HG03108 (cell line): ENCODE data around the gene KPNA1.

ENCODE experiments used
- ATAC-seq: cut with Tn5 transposase; IDR thresholded peaks from one replicate; pipeline ENCODE4 v1.9.1; 2021; ENCODE audit warnings: moderate library complexity; ENCODE audit not compliant: unreplicated experiment

Gene KPNA1

GRCh38 chr3:122389197-122389596, 125.5 kb downstream of the KPNA1 start:
- ATAC-seq: no peak

- ATAC-seq: no peak
Measured at GRCh38 chr3:122387709-122388108, 127.0 kb downstream of the KPNA1 start.

GRCh38 chr3:122383771-122384697, 130.7 kb downstream of the KPNA1 start, which contains the start of gene FAM162A:
Gene FAM162A, plus strand, starts transcription at chr3:122384182. Its CDS starts 84 bp downstream, at chr3:122384266.
- peak; percentile 82 for ATAC-seq

GRCh38 chr3:122382888-122383666, 131.7 kb downstream of the KPNA1 start, which contains the start of gene MIX23:
Gene MIX23, minus strand, starts transcription at chr3:122383231. Its CDS starts 7 bp downstream, at chr3:122383224.
- ATAC-seq: peak; percentile 43

GRCh38 chr3:122377975-122378374, 136.8 kb downstream of the KPNA1 start:
- no peak for ATAC-seq

GRCh38 chr3:122374034-122374433, 140.7 kb downstream of the KPNA1 start:
- no peak for ATAC-seq
